NCI-H526 treated with DMSO at 0.1 percent for 48 hours (cell line): ENCODE data around the gene TNFRSF8.

ENCODE experiments used
- DNase-seq: peaks from one replicate; lab custom pipeline; 2025; lab: John Stamatoyannopoulos, UW

The TNFRSF8 gene

GRCh38 chr1:12159816-12160215 is 96.7 kb downstream of the TNFRSF8 start:
- DNase-seq: no peak

- DNase-seq: no peak
Observed at GRCh38 chr1:12161324-12161661, 98.2 kb downstream of the TNFRSF8 start.

GRCh38 chr1:12161662-12162458 is 98.8 kb downstream of the TNFRSF8 start:
- DNase-seq: no peak

- DNase-seq: no peak
Observed at GRCh38 chr1:12162459-12163137, 99.5 kb downstream of the TNFRSF8 start.

GRCh38 chr1:12163210-12163609 is 100.1 kb downstream of the TNFRSF8 start:
- DNase-seq: no peak

- DNase-seq: no peak
Observed at GRCh38 chr1:12164210-12164609, 101.1 kb downstream of the TNFRSF8 start.

- no peak for DNase-seq
Observed at GRCh38 chr1:12165342-12165741, 102.2 kb downstream of the TNFRSF8 start.

GRCh38 chr1:12166834-12167492 is 103.9 kb downstream of the TNFRSF8 start, which contains the start of gene TNFRSF1B:
TSS of gene TNFRSF1B (plus strand) at chr1:12166991. CDS start at chr1:12167092, 101 bp downstream.
- DNase-seq: no peak

GRCh38 chr1:12167493-12168429 is 104.7 kb downstream of the TNFRSF8 start:
- no peak for DNase-seq

- DNase-seq: no peak
Observed at GRCh38 chr1:12168451-12169160, 105.5 kb downstream of the TNFRSF8 start.

- no peak for DNase-seq
Observed at GRCh38 chr1:12169442-12170135, 106.5 kb downstream of the TNFRSF8 start.

GRCh38 chr1:12170263-12170671 is 107.2 kb downstream of the TNFRSF8 start:
- no peak for DNase-seq

GRCh38 chr1:12171206-12172041 is 108.3 kb downstream of the TNFRSF8 start:
- DNase-seq: no peak

GRCh38 chr1:12172042-12172851 is 109.1 kb downstream of the TNFRSF8 start:
- DNase-seq: no peak

- DNase-seq: no peak
Observed at GRCh38 chr1:12173041-12173509, 110.0 kb downstream of the TNFRSF8 start.

GRCh38 chr1:12173631-12174121 is 110.6 kb downstream of the TNFRSF8 start:
- DNase-seq: no peak

- no peak for DNase-seq
Observed at GRCh38 chr1:12174924-12175810, 112.1 kb downstream of the TNFRSF8 start.
